Kidney (tissue), 14 donors: ENCODE results near the gene NTHL1. TPM values are rescaled to one million over a fixed set of nuclear protein-coding genes. Genes with fewer than 3 reads are reported as not detected.
"Not testable (repeated sequence)": the region's sequence is repeated elsewhere in the genome, so short reads cannot be mapped to it uniquely, and the experiment has no call there.

Experiments used
- DNase-seq, 5 donors: peaks; one replicate each; pipeline ENCODE4 v3.0.0-alpha.2; 2013 to 2020
- FAIRE-seq: peaks from 2 replicates; lab custom pipeline; 2012; peaks lifted over from hg19 to GRCh38; lab: Jason Lieb, UNC
- H3K27ac ChIP-seq, 2 donors: one replicate each; pipeline ENCODE4 v1.7.0; 2013; ENCODE audit warnings: low read depth in 2 of 2, low read length in 2 of 2, inconsistent platforms in 1 of 2
- H3K27me3 ChIP-seq: one replicate; pipeline ENCODE4 v1.7.1; 2013; ENCODE audit warnings: low read length, inconsistent platforms; ENCODE audit not compliant: control insufficient read depth, insufficient read depth
- H3K36me3 ChIP-seq, 3 donors: one replicate each; pipeline versions ENCODE4 v1.7.0 to v1.7.1; 2013; ENCODE audit warnings: low read length in 3 of 3, control low read depth in 1 of 3, inconsistent platforms in 1 of 3; ENCODE audit not compliant: insufficient read depth in 3 of 3, control insufficient read depth in 2 of 3
- H3K4me1 ChIP-seq, 3 donors: one replicate each; pipeline versions ENCODE4 v1.7.0 to v1.7.1; 2013; ENCODE audit warnings: low read length in 3 of 3, inconsistent platforms in 1 of 3, low read depth in 1 of 3; ENCODE audit not compliant: control insufficient read depth in 2 of 3, insufficient read depth in 2 of 3
- H3K4me3 ChIP-seq, 3 donors: one replicate each; pipeline versions ENCODE4 v1.7.0 to v1.8.1; 2013; ENCODE audit warnings: low read length in 3 of 3, control low read depth in 1 of 3, inconsistent platforms in 1 of 3
- H3K9ac ChIP-seq, 3 donors: one replicate each; pipeline versions ENCODE4 v1.7.0 to v1.7.1; 2013; ENCODE audit warnings: low read length in 3 of 3, control low read depth in 1 of 3, inconsistent platforms in 1 of 3
- H3K9me3 ChIP-seq, 3 donors: one replicate each; pipeline versions ENCODE4 v1.7.0 to v1.7.1; 2013; ENCODE audit warnings: low read length in 3 of 3, control low read depth in 1 of 3, inconsistent platforms in 1 of 3; ENCODE audit not compliant: control insufficient read depth in 2 of 3, insufficient read depth in 1 of 3
- CTCF ChIP-seq: IDR thresholded peaks from 3 replicates; pipeline ENCODE4 v1.5.1; 2012; ENCODE audit warnings: mild to moderate bottlenecking, moderate library complexity, borderline replicate concordance; ENCODE audit not compliant: insufficient read depth; ENCODE audit errors: extremely low read depth
- intact Hi-C: fragments of 100-400 bp; cut with DNase I; formaldehyde crosslinking; loops from one replicate; pipeline ENCODE4 v1.11.1; 2022
- polyA plus RNA-seq: library from polyadenylated mRNA; stranded (reverse); fragments of 350-450 nt; fragmentation: Illumina TruSeq; extraction: RNeasy Lipid Tissue Mini Kit (QIAGEN cat#74804); gene quantifications from one replicate; pipeline ENCODE4 v1.2.3, GENCODE V29; 2014; ENCODE audit warnings: low read depth, low replicate concordance; ENCODE audit not compliant: insufficient read depth
- total RNA-seq: library from RNA; stranded (reverse); fragmentation: NEBNext Ultra II Directional; extraction: Animal tissue kit (Norgen Biotek cat#: 25700); gene quantifications from one replicate; pipeline ENCODE4 v1.2.1, GENCODE V29; 2021
- donor health status: control.
- donor health status: control.
- donor health status: control.
- donor health status: control.
- donor health status: control.
- donor health status: DM: yes; HTN: yes; CAD: no.
- donor health status: Normal renal cell carcinoma (clear cell type).

NTHL1 gene
- total and polyA plus RNA-seq, 2 donors from 2014 or later: 15.3 to 36.0 TPM

GRCh38 chr16:2035431-2036199 lies 12.0 kb downstream of the NTHL1 start:
- Histone ChIP-seq H3K27me3 (no peaks in the 10 kb centered on the region), H3K4me3 (peak overlapping the region in 1 of 3 donors; percentile 43), H3K4me1 (peaks cover 0 to 46% (median 0%) of the 10 kb centered on the region in 3 donors), H3K27ac (peak overlapping the region; percentile 74 to 81), H3K9ac (no peak overlapping the region), H3K36me3 (peaks cover 0 to 4% (median 0%) of the 10 kb centered on the region in 3 donors), H3K9me3 (no peaks in the 10 kb centered on the region)
- no peak for TF ChIP-seq CTCF
- FAIRE-seq (no peak), DNase-seq (peak; percentile 83 to 93 (median 87))
- intact Hi-C loops: no loop called here

GRCh38 chr16:2034696-2035430 lies 12.8 kb downstream of the NTHL1 start:
- peaks cover 0 to 41% (median 0%) of the 10 kb centered on the region in 3 donors for H3K4me1 ChIP-seq
- no peaks in the 10 kb centered on the region for H3K9me3 ChIP-seq
- peak overlapping the region; percentile 76 to 81 for H3K27ac ChIP-seq
- H3K4me3 ChIP-seq: peak overlapping the region in 2 of 3 donors; percentile 34 to 43
- peak in 2 of 5 donors; percentile 63 to 80 for DNase-seq
- no peaks in the 10 kb centered on the region for H3K27me3 ChIP-seq
- no peak for FAIRE-seq
- peaks cover 0 to 4% (median 0%) of the 10 kb centered on the region in 3 donors for H3K36me3 ChIP-seq
- TF ChIP-seq CTCF: no peak
- H3K9ac ChIP-seq: peak overlapping the region in 1 of 3 donors; percentile 7
- intact Hi-C loops: no loop called here

- peak overlapping the region; percentile 76 to 82 for H3K27ac ChIP-seq
- peak overlapping the region in 2 of 3 donors; percentile 38 to 60 for H3K4me3 ChIP-seq
- H3K9me3 ChIP-seq, H3K27me3 ChIP-seq, DNase-seq, intact Hi-C loops, FAIRE-seq, H3K9ac ChIP-seq, H3K36me3 ChIP-seq: not testable (repeated sequence)
- peaks cover 0 to 39% (median 0%) of the 10 kb centered on the region in 3 donors for H3K4me1 ChIP-seq
These were observed 13.5 kb downstream of the NTHL1 start for GRCh38 chr16:2033909-2034695.
